Naive thymus-derived CD8-positive, alpha-beta T cell (primary cell): ENCODE measurements around the gene MDFI. TPM values are rescaled to one million over a fixed set of nuclear protein-coding genes. Genes with fewer than 3 reads are reported as not detected.
"Not testable (repeated sequence)": the region's sequence is repeated elsewhere in the genome, so short reads cannot be mapped to it uniquely, and the experiment has no call there.

ENCODE experiments used
- ATAC-seq, 2 donors: fragments of 150-1000 bp; cut with Tn5 transposase in 1 of 2; sonication (Bioruptor Pico), chemical (Tn5 transposase) in 1 of 2; 1 replicate in 1 of 2; 2 replicates in 1 of 2; pipeline ENCODE4 v1.10.0; 2021; ENCODE audit warnings: mild to moderate bottlenecking in 2 of 2, moderate library complexity in 2 of 2
- POLR2A ChIA-PET: fragments of 350-600 bp; sonication (Branson Sonifier 250); formaldehyde crosslinking; loops from one replicate; lab custom pipeline; 2021; ENCODE audit warnings: antibody characterized with exemption; lab: Charles Lee
- DNase-seq, 10 donors: peaks; one replicate each; pipeline versions ENCODE4 v3.0.0 to v3.0.0-alpha.2; 2020 to 2022
- H3K27ac Mint-ChIP-seq, 10 donors: one replicate each; pipeline ENCODE4 v1.8.0; 2020 to 2022; ENCODE audit warnings: mild to moderate bottlenecking in 10 of 10, mixed read lengths in 10 of 10, moderate library complexity in 4 of 10, inconsistent platforms in 1 of 10
- H3K27me3 Mint-ChIP-seq, 5 donors: one replicate each; pipeline ENCODE4 v1.8.0; 2021 to 2022; ENCODE audit warnings: mixed read lengths in 5 of 5
- H3K36me3 Mint-ChIP-seq, 3 donors: one replicate each; pipeline ENCODE4 v1.8.0; 2020 to 2022; ENCODE audit warnings: mixed read lengths in 3 of 3, mild to moderate bottlenecking in 2 of 3, inconsistent platforms in 1 of 3
- H3K4me1 Mint-ChIP-seq, 4 donors: one replicate each; pipeline ENCODE4 v1.8.0; 2021 to 2022; ENCODE audit warnings: mixed read lengths in 4 of 4
- H3K4me3 Mint-ChIP-seq, 10 donors: one replicate each; pipeline ENCODE4 v1.8.0; 2020 to 2022; ENCODE audit warnings: mild to moderate bottlenecking in 10 of 10, mixed read lengths in 10 of 10, moderate library complexity in 6 of 10, inconsistent platforms in 1 of 10
- H3K9me3 Mint-ChIP-seq, 9 donors: one replicate each; pipeline ENCODE4 v1.8.0; 2020 to 2022; ENCODE audit warnings: mixed read lengths in 9 of 9, mild to moderate bottlenecking in 3 of 9, inconsistent platforms in 1 of 9, moderate library complexity in 1 of 9
- polyA plus RNA-seq, 3 donors: library from polyadenylated mRNA; unstranded; fragments of 300-500 nt; fragmentation: Illumina TruSeq; gene quantifications; one replicate each; pipeline ENCODE4 v1.2.3, GENCODE V29; 2021
- total RNA-seq, 8 experiments: library from RNA in 2 of 8; stranded (reverse) in 2 of 8; gene quantifications; one replicate each; pipeline ENCODE4 v1.2.3 and lab custom pipeline; 2021 to 2026

Gene MDFI
- total and polyA plus RNA-seq, 5 experiments from 2014 or later: not detected

DNA sequence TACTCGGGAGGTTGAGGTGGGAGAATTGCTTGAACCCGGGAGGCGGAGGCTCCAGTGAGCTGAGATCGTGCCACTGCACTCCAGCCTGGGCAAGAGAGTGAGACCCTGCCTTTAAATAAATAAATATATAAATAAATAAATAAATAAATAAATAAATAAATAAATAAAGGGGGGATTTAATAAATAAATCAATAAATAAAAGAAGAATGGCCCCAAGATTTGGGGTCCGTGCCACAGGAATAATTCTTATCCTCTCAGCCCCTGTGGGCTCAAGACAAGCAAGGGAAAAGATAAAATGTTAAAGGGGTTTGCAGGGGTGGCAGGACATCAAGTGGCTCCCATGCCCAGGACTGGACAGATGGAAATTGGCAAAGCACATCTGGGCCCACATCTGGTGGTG, 31.2 kb upstream of the MDFI start:
- DNase-seq: peak in 1 of 10 donors; percentile 36
- peak overlapping the region in 1 of 10 donors; percentile 56 for H3K4me3 Mint-ChIP-seq
- H3K9me3 Mint-ChIP-seq: peaks cover 0 to 2% (median 0%) of the 10 kb centered on the region in 9 donors
- no peaks in the 10 kb centered on the region for H3K36me3 Mint-ChIP-seq
- no peak overlapping the region for H3K27ac Mint-ChIP-seq
- peaks cover 0 to 7% (median 4%) of the 10 kb centered on the region in 4 donors for H3K4me1 Mint-ChIP-seq
- POLR2A ChIA-PET: no interaction called here
- no peak for ATAC-seq
- peaks cover 4 to 11% (median 10%) of the 10 kb centered on the region in 5 donors for H3K27me3 Mint-ChIP-seq

DNA sequence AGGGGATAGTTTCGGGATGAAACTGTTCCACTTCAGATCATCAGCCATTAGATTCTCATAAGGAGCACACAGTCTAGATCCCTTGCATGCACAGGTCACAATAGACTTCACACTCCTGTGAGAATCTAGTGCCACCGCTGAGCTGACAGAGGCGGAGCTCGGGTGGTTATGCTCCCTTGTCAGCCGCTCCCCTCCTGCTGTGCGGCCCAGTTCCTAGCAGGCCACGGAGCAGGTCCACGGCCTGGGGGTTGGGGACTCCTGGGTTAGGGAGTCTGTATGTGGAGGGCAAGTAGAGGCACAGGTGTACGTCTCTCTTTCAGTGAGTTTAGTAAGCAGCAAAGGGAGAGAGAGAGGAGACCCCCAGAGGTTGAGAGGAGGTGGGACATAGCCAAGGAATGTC, 30.5 kb upstream of the MDFI start:
- DNase-seq (peak in 1 of 10 donors; percentile 10), ATAC-seq (no peak)
- no peak overlapping the region for H3K4me3 Mint-ChIP-seq
- peaks cover 0 to 6% (median 3%) of the 10 kb centered on the region in 4 donors for H3K4me1 Mint-ChIP-seq
- H3K36me3 Mint-ChIP-seq: peaks cover 0 to 4% (median 0%) of the 10 kb centered on the region in 3 donors
- POLR2A ChIA-PET: no interaction called here
- no peak overlapping the region for H3K27ac Mint-ChIP-seq
- H3K9me3 Mint-ChIP-seq: peaks cover 0 to 6% (median 2%) of the 10 kb centered on the region in 9 donors
- peaks cover 4 to 13% (median 6%) of the 10 kb centered on the region in 5 donors for H3K27me3 Mint-ChIP-seq

GRCh38 chr6:41608443-41609151, 29.7 kb upstream of the MDFI start:
- Mint-ChIP-seq H3K4me3 (no peak overlapping the region), H3K27ac (peak overlapping the region in 1 of 10 donors; percentile 4)
- POLR2A ChIA-PET: interaction anchor here (0.6 kb wide), 1 partner anchor 28 kb away, joined by 3 read pairs; no protein-coding TSS in a partner anchor

GRCh38 chr6:41614715-41615114, 23.6 kb upstream of the MDFI start:
- ATAC-seq (no peak), DNase-seq (peak in 1 of 10 donors; percentile 35)
- POLR2A ChIA-PET: no interaction called here

More at GRCh38 chr6:41608443-41609151, 29.7 kb upstream of the MDFI start:
- Mint-ChIP-seq H3K36me3 (peaks cover 0 to 5% (median 0%) of the 10 kb centered on the region in 3 donors), H3K27me3 (peaks cover 0 to 12% (median 11%) of the 10 kb centered on the region in 5 donors), H3K4me1 (no peaks in the 10 kb centered on the region), H3K9me3 (peaks cover 0 to 6% (median 2%) of the 10 kb centered on the region in 9 donors)
- DNase-seq (peak in 1 of 10 donors; percentile 48), ATAC-seq (no peak)

DNA sequence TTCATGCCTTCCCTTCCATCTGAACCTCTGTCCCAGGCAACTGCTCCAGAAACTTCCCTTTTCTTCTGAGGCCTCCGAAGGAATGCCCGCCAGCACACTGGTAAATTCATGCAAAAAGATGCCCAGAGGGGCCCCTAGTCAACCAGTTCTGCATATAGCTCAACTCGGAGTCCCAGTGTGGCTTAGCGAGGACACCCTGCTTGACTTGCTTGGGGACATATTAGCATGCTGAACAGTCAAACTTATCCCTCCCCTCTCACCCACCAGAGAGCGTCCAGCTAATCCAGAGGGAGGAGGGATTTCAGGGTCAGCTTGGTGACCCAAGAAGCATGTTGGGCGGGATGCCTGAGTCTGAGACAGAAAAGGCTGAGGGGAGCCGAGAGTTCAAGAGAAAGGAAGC, 23.0 kb upstream of the MDFI start:
- no peak overlapping the region for H3K4me3 Mint-ChIP-seq

More at GRCh38 chr6:41614715-41615114, 23.6 kb upstream of the MDFI start:
- peaks cover 0 to 5% (median 0%) of the 10 kb centered on the region in 3 donors for H3K36me3 Mint-ChIP-seq
- peaks cover 0 to 24% (median 14%) of the 10 kb centered on the region in 5 donors for H3K27me3 Mint-ChIP-seq
- H3K4me3 Mint-ChIP-seq: no peak overlapping the region
- H3K4me1 Mint-ChIP-seq: no peaks in the 10 kb centered on the region
- peaks cover 0 to 10% (median 2%) of the 10 kb centered on the region in 9 donors for H3K9me3 Mint-ChIP-seq
- no peak overlapping the region for H3K27ac Mint-ChIP-seq

GRCh38 chr6:41618598-41618997, 19.7 kb upstream of the MDFI start:
- POLR2A ChIA-PET: no interaction called here
- Mint-ChIP-seq H3K27ac (no peak overlapping the region), H3K36me3 (peaks cover 0 to 19% (median 2%) of the 10 kb centered on the region in 3 donors), H3K9me3 (peaks cover 0 to 27% (median 7%) of the 10 kb centered on the region in 9 donors), H3K27me3 (peaks cover 0 to 16% (median 8%) of the 10 kb centered on the region in 5 donors), H3K4me3 (no peak overlapping the region), H3K4me1 (no peaks in the 10 kb centered on the region)
- ATAC-seq (no peak), DNase-seq (no peak)

More for the DNA sequence above, 23.0 kb upstream of the MDFI start:
- no peak overlapping the region for H3K27ac Mint-ChIP-seq
- H3K36me3 Mint-ChIP-seq: peaks cover 0 to 5% (median 1%) of the 10 kb centered on the region in 3 donors
- DNase-seq: peak in 1 of 10 donors; percentile 23
- no peaks in the 10 kb centered on the region for H3K4me1 Mint-ChIP-seq
- POLR2A ChIA-PET: no interaction called here
- H3K27me3 Mint-ChIP-seq: peaks cover 0 to 24% (median 15%) of the 10 kb centered on the region in 5 donors
- ATAC-seq: no peak
- H3K9me3 Mint-ChIP-seq: peaks cover 0 to 10% (median 2%) of the 10 kb centered on the region in 9 donors

GRCh38 chr6:41619193-41619592, 19.1 kb upstream of the MDFI start:
- ATAC-seq, H3K27ac Mint-ChIP-seq, H3K4me1 Mint-ChIP-seq, H3K4me3 Mint-ChIP-seq, POLR2A ChIA-PET: not testable (repeated sequence)
- Mint-ChIP-seq H3K27me3 (peaks cover 0 to 12% (median 5%) of the 10 kb centered on the region in 5 donors), H3K36me3 (peaks cover 0 to 19% (median 2%) of the 10 kb centered on the region in 3 donors), H3K9me3 (peaks cover 0 to 23% (median 8%) of the 10 kb centered on the region in 9 donors)
- peak in 1 of 10 donors; percentile 23 for DNase-seq

GRCh38 chr6:41621367-41621766, 16.9 kb upstream of the MDFI start:
- Mint-ChIP-seq H3K9me3 (peaks cover 5 to 29% (median 9%) of the 10 kb centered on the region in 9 donors), H3K27me3 (peaks cover 0 to 5% (median 2%) of the 10 kb centered on the region in 5 donors), H3K27ac (no peak overlapping the region), H3K36me3 (peaks cover 0 to 19% (median 2%) of the 10 kb centered on the region in 3 donors), H3K4me3 (no peak overlapping the region), H3K4me1 (peaks cover 7 to 15% (median 11%) of the 10 kb centered on the region in 4 donors)
- DNase-seq (no peak), ATAC-seq (no peak)
- POLR2A ChIA-PET: no interaction called here

- H3K4me3 Mint-ChIP-seq: no peak overlapping the region
- peaks cover 0 to 5% (median 2%) of the 10 kb centered on the region in 5 donors for H3K27me3 Mint-ChIP-seq
- DNase-seq (no peak), ATAC-seq (no peak)
- peaks cover 5 to 29% (median 9%) of the 10 kb centered on the region in 9 donors for H3K9me3 Mint-ChIP-seq
- H3K4me1 Mint-ChIP-seq: peaks cover 7 to 20% (median 12%) of the 10 kb centered on the region in 4 donors
- H3K36me3 Mint-ChIP-seq: peaks cover 0 to 19% (median 2%) of the 10 kb centered on the region in 3 donors
- no peak overlapping the region for H3K27ac Mint-ChIP-seq
- POLR2A ChIA-PET: no interaction called here
These were observed 16.5 kb upstream of the MDFI start for GRCh38 chr6:41621802-41622201.

- ATAC-seq (no peak), DNase-seq (no peak)
- Mint-ChIP-seq H3K27me3 (peaks cover 0 to 5% (median 2%) of the 10 kb centered on the region in 5 donors), H3K9me3 (peaks cover 5 to 29% (median 9%) of the 10 kb centered on the region in 9 donors), H3K36me3 (peaks cover 0 to 19% (median 2%) of the 10 kb centered on the region in 3 donors), H3K27ac (no peak overlapping the region), H3K4me3 (no peak overlapping the region), H3K4me1 (peaks cover 7 to 22% (median 12%) of the 10 kb centered on the region in 4 donors)
- POLR2A ChIA-PET: no interaction called here
These were observed 15.9 kb upstream of the MDFI start for GRCh38 chr6:41622206-41622988.

DNA sequence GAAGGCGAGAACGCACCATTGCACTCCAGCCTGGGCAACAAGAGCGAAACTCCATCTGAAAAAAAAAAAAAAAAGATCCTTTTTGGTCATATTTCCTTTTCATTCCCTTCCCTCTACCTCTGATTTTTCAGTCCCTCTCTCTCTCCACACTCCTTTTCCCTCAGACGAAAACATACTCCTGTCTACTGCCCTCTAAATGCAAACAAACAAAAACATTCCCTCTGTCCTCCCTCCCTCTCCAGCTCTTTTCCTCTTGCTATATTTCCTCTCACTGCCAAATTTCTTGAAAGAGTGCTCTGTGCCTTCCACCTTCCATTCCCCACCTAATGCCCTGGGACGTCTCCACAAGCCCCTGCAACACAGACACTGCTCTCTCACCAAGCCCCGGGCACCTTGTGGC, 14.9 kb upstream of the MDFI start:
- Mint-ChIP-seq H3K27ac (no peak overlapping the region), H3K4me1 (peaks cover 7 to 22% (median 12%) of the 10 kb centered on the region in 4 donors), H3K36me3 (peaks cover 0 to 19% (median 2%) of the 10 kb centered on the region in 3 donors), H3K9me3 (peaks cover 5 to 29% (median 9%) of the 10 kb centered on the region in 9 donors), H3K27me3 (peaks cover 0 to 5% (median 2%) of the 10 kb centered on the region in 5 donors), H3K4me3 (no peak overlapping the region)
- POLR2A ChIA-PET: no interaction called here
- DNase-seq (no peak), ATAC-seq (no peak)
